ENCODE results near the gene SAT2.

GRCh38 chr17:7611635-7612293 lies 15.9 kb downstream of the SAT2 start:
- no peak for TF ChIP-seq HCFC1 (IDR thresholded peaks at IDR 0.05; ENCODE audit: low read length)
- TF ChIP-seq SP1 (IDR thresholded peaks at IDR 0.05; ENCODE audit: low read depth, low read length), result no peak
- no peak for TF ChIP-seq PBX3 (IDR thresholded peaks at IDR 0.05; ENCODE audit: insufficient replicate concordance, low read depth, low read length)
- no peak for TF ChIP-seq ZBTB11 (CRISPR knock-in tag; IDR thresholded peaks at IDR 0.05)
- no peak for TF ChIP-seq YY1 (IDR thresholded peaks at IDR 0.05; ENCODE audit: low read depth, low read length)
- TF ChIP-seq POLR2A (IDR thresholded peaks at IDR 0.05; ENCODE audit: low read depth, low read length), result no peak
- TF ChIP-seq JUND (IDR thresholded peaks at IDR 0.05; ENCODE audit: low read depth, low read length), result no peak
- no peak for TF ChIP-seq RAD21 (IDR thresholded peaks at IDR 0.05; ENCODE audit: insufficient read depth, low read depth, low read length)
- TF ChIP-seq RCOR1 (conservative IDR thresholded peaks at IDR 0.05; ENCODE audit: low read depth, low read length), result no peak
- TF ChIP-seq REST (IDR thresholded peaks at IDR 0.05; ENCODE audit: low read depth, low read length), result no peak
- no peak for TF ChIP-seq FOS (IDR thresholded peaks at IDR 0.05; ENCODE audit: borderline replicate concordance, extremely low read depth, insufficient read length)
- no peak for TF ChIP-seq SKIL (IDR thresholded peaks at IDR 0.05; ENCODE audit: low read depth, poor library complexity, severe bottlenecking)
- TF ChIP-seq, protein P1, sequence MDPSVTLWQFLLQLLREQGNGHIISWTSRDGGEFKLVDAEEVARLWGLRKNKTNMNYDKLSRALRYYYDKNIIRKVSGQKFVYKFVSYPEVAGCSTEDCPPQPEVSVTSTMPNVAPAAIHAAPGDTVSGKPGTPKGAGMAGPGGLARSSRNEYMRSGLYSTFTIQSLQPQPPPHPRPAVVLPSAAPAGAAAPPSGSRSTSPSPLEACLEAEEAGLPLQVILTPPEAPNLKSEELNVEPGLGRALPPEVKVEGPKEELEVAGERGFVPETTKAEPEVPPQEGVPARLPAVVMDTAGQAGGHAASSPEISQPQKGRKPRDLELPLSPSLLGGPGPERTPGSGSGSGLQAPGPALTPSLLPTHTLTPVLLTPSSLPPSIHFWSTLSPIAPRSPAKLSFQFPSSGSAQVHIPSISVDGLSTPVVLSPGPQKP (IDR thresholded peaks at IDR 0.05; ENCODE audit: low read depth, low read length), result no peak
- TF ChIP-seq MAX (IDR thresholded peaks at IDR 0.05; ENCODE audit: low read depth, low read length), result no peak

All from GM12878 (cell line).